Measurements from ENCODE around the gene ZFAND3. TPM values are rescaled to one million over a fixed set of nuclear protein-coding genes. Genes with fewer than 3 reads are reported as not detected.

Gene ZFAND3
- total RNA-seq, 4 donors from 2014 or later = 43.5 to 73.1 (median 49.0) TPM

DNA sequence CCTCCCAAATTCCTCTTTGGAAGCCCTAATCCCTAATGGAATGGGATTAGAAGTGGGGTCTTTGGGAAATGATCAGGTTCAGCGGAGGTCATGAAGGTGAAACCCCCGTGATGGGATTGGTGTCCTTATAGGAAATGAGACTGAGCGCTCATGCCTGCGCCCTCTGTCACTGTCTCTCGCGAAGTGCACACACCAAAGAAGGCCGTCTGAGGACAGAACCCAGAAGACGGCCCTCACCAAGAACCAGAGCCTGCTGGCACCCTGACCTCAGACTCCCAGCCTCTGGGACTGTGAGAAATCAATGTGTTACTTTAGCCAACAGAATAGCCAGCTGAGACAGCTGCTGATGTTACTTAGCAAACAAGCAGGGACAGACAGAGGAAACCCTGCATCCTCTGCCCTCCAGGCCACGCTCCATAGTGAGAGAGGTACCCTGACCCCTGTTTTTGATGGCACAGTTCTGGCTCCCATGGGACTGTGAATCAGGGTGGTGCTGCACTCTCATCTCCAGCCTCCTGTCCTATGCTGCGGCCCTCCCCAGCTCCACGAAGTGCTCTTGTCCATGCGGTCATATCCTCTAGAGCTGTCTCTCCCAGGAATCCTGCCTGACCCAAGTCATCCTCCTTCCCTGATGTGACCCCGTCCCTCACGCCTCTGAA is 369.3 kb downstream of the ZFAND3 start:
- TF ChIP-seq, protein P1, sequence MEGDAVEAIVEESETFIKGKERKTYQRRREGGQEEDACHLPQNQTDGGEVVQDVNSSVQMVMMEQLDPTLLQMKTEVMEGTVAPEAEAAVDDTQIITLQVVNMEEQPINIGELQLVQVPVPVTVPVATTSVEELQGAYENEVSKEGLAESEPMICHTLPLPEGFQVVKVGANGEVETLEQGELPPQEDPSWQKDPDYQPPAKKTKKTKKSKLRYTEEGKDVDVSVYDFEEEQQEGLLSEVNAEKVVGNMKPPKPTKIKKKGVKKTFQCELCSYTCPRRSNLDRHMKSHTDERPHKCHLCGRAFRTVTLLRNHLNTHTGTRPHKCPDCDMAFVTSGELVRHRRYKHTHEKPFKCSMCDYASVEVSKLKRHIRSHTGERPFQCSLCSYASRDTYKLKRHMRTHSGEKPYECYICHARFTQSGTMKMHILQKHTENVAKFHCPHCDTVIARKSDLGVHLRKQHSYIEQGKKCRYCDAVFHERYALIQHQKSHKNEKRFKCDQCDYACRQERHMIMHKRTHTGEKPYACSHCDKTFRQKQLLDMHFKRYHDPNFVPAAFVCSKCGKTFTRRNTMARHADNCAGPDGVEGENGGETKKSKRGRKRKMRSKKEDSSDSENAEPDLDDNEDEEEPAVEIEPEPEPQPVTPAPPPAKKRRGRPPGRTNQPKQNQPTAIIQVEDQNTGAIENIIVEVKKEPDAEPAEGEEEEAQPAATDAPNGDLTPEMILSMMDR (IDR thresholded peaks at IDR 0.05; ENCODE audit: low read depth) = no peak

DNA sequence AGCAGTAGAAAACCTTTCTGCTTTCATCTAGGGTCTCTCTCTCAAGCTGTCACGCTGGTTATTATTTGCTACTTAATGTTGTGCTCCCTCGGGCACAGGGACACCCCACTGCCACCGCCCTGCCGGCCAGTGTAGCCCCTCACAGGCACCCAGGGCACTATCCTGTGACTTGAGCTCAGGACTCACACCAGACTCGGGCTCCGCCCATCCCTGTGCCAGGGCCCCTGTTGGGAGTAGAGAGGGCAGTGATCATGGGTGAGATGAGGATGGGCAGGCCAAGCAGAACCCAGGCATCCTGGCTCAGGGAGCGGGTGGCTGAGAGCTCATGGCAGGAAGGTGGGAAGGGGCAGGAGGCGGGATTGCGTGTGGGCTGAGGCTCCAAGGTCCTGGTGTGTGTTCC is 371.9 kb downstream of the ZFAND3 start:
- TF ChIP-seq, protein P1 (IDR thresholded peaks at IDR 0.05; ENCODE audit: low read depth) = no peak

DNA sequence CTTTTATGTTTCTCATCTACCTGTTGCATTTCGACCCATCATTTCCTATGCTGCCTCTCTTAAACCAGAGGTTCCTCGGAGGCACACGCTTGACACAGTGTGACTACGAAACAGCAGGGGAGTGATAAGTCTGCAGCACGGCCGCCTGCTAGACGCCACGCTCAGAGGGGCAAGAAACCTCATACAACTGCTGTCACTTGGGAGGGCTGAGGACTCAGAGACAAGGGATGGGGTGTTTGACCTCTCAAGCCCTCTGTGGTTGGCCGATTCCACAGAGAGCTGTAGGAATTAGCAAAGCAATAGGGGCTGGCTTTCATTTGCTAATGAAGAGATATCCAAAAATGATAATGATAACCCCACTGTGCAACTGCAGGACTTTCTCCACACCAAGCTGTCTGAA is 372.5 kb downstream of the ZFAND3 start:
- TF ChIP-seq, protein P1 (IDR thresholded peaks at IDR 0.05; ENCODE audit: low read depth) = no peak

DNA sequence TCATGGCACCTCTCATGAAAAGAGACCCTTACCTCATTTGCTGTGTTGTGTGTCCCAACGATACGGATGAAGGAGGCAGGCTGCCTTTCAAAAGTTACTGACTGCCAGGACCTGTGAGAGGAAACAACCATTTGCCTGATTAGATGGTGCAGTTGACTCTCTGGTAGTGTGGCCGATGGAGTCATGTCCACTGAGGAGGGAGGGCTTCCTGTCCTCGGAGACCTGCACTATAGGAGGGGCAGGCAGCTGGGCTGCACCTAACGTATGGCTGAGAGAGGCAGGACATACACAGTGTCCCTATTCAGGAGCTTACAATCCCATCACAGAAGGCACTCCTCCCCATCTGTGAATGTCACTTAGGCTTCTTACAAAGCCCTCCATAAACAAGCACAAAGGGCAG is 373.0 kb downstream of the ZFAND3 start:
- TF ChIP-seq, protein P1 (IDR thresholded peaks at IDR 0.05; ENCODE audit: low read depth) = no peak

DNA sequence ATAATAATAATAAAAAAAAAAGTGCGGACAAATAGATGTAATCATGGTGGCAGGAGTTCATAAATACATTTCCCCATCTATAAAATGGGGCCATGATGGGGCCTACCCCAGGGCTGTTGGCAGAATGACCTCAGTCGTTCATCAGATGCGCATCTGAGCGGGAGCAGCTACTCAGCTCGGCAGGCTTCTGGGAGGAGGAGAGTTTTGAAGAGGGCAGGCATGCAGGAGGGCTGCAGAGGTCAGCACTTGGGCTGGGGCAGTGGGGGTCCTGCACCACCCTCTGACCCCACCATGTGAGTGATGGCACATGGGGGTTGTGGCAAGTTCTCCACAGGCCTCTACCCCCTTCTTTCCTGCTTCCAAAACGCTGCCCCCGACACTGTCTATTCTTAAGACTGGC is 373.5 kb downstream of the ZFAND3 start:
- TF ChIP-seq, protein P1 (IDR thresholded peaks at IDR 0.05; ENCODE audit: low read depth) = no peak

DNA sequence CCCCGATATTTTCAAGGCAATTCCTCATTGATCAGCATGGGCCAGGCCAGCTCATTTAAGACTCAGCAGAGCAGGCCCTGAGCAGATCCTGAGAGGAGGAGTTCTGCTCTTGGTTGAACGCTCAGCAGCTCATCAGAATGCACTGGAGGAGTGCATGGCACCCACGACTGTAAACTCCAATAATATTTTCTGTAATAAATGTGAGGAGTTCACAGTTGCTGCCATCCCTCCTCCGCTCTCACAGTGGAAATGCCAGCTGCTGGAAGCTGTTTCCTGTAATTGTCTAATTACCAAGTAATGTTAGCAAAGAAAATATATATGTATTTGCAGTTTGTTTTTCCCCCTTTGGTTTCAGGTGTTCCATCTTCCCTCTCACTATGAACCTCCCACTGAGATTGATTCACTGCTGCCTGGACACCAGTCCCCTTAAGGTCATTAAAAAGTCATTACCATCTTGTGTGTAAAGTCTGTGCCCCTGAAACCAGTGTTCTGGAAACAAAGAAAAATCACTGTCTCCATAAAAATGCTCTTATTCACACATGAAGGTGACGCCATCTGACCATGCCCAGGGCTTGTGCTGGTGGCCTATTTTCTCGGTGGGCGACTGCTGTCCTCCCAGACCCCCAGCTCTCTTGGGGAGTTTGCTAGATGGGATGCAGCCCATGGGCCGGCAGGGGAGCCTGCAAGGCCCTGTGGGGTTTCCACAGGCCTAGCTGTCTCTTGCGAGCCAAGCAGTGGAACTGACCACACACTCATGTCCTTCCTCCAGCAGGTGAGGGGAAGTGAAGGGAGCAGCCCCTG is 374.2 kb downstream of the ZFAND3 start:
- TF ChIP-seq, protein P1 (IDR thresholded peaks at IDR 0.05; ENCODE audit: low read depth) = no peak

DNA sequence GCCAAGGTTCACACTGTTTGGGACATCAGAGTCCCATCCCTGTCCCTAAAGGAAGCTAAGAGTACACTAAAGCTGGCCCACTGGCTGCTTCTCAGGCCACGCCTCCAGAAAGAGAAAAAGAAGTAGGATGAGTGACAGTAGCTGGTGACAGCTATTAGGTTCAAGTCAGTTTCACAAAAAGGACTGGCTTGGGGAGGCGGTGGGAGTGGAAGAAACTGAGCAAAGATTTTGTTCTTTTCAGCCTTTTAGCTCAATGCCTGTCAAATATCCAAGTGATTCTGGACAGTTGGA is 374.7 kb downstream of the ZFAND3 start:
- TF ChIP-seq, protein P1 (IDR thresholded peaks at IDR 0.05; ENCODE audit: low read depth) = no peak
